ENCODE results near the gene EHD1.

- TF ChIP-seq CTCF (IDR thresholded peaks at IDR 0.05; ENCODE audit: low read length) (no peak), EZH2 (optimal IDR thresholded peaks at IDR 0.05; ENCODE audit: low read depth, low read length) (no peak), EZH2phosphoT487 (IDR thresholded peaks at IDR 0.05; ENCODE audit: low read length) (no peak)
These were observed 19.1 kb upstream of the EHD1 start for GRCh38 chr11:64897381-64898075.

Measured in MM.1S (cell line).